Nephron (organoid): ENCODE measurements around the gene ETV6.

ENCODE experiments used
- H3K27ac Mint-ChIP-seq, 3 experiments: 2 replicates each; pipeline ENCODE4 v1.8.0; 2020; ENCODE audit warnings: mixed read lengths in 3 of 3, mild to moderate bottlenecking in 2 of 3, moderate library complexity in 1 of 3
- H3K27me3 Mint-ChIP-seq: 2 replicates; pipeline ENCODE4 v1.8.0; 2021; ENCODE audit warnings: low read depth, mild to moderate bottlenecking, moderate library complexity, mixed read lengths
- H3K36me3 Mint-ChIP-seq: 2 replicates; pipeline ENCODE4 v1.8.0; 2020; ENCODE audit warnings: low read depth, mixed read lengths
- H3K4me1 Mint-ChIP-seq: 2 replicates; pipeline ENCODE4 v1.8.0; 2020; ENCODE audit warnings: mixed read lengths
- H3K4me3 Mint-ChIP-seq, 3 experiments: 2 replicates each; pipeline ENCODE4 v1.8.0; 2020; ENCODE audit warnings: mild to moderate bottlenecking in 3 of 3, mixed read lengths in 3 of 3, moderate library complexity in 2 of 3
- H3K9me3 Mint-ChIP-seq: 2 replicates; pipeline ENCODE4 v1.8.0; 2020; ENCODE audit warnings: mixed read lengths
- CTCF ChIP-seq, 3 experiments: fragments of 200-600 bp; sonication (generic); IDR thresholded peaks; one replicate each; pipeline ENCODE4 v1.5.0; 2021; ENCODE audit warnings: antibody characterized with exemption in 3 of 3; ENCODE audit not compliant: unreplicated experiment in 3 of 3

Gene ETV6

GRCh38 chr12:11778713-11779685 is 129.5 kb downstream of the ETV6 start:
- H3K4me1 Mint-ChIP-seq, result peaks cover 40% of the 10 kb centered on the region
- H3K36me3 Mint-ChIP-seq, result no peaks in the 10 kb centered on the region
- H3K9me3 Mint-ChIP-seq, result no peaks in the 10 kb centered on the region
- no peak overlapping the region for H3K4me3 Mint-ChIP-seq
- peak overlapping the region; percentile 68 to 81 (median 71) for H3K27ac Mint-ChIP-seq
- no peak for TF ChIP-seq CTCF (IDR thresholded peaks at IDR 0.05; ENCODE audit: unreplicated experiment in 3 of 3)
- H3K27me3 Mint-ChIP-seq, result no peaks in the 10 kb centered on the region

DNA sequence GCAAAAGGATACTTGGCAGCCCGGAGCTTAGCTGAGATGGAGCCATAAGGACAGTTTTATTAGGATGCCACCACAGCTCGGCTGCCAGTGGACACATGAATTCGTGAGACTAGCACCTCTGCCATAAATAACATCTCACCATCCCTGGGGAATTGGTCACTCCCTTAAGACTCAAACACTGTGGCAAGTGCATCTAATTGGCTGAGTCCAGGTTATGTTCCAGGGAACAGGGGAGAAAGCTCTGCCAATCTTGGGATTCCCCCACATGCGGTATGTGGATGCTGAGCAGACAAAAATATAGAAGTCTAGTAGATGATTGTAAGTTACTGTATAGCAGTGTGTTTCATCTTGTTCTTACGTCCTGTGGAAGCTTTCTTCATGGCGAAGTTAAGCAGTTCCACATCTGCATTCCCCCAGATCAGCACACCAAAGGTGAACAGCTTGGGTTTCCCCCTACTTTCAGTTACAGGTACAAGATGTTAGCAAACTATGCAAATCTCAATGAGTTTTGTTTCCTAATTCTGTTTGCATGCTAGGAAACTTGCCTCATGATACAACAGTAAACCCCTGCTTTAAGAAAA is 131.1 kb downstream of the ETV6 start:
- H3K27me3 Mint-ChIP-seq, result no peaks in the 10 kb centered on the region
- H3K9me3 Mint-ChIP-seq, result no peaks in the 10 kb centered on the region
- no peak overlapping the region for H3K27ac Mint-ChIP-seq
- no peaks in the 10 kb centered on the region for H3K36me3 Mint-ChIP-seq
- TF ChIP-seq CTCF (IDR thresholded peaks at IDR 0.05; ENCODE audit: unreplicated experiment in 3 of 3), result no peak
- no peak overlapping the region for H3K4me3 Mint-ChIP-seq
- H3K4me1 Mint-ChIP-seq, result peaks cover 46% of the 10 kb centered on the region

DNA sequence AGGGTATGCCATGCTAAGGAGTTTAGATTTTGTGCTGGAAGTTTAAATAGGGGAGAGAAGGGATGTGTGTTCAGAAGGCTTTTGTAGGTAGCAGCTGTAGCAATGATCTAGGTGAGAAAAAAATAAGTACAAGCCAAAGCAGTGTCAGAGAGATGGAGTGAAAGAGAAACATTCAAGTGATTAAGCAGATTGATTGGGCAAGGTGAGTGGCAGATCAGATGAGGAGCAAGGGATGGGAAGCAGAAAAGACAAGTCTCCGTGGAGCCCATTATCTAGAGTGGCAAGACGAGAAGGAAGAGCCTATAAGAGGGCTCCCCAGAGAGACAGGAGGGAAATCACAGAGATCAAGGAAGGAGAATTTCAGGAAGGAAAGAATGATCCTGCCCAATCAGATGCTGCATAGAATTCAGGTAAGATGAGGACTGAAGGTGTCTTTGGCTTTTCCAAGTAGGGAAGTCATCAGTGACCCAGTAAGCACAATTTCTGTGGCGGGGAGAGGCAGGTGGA is 133.5 kb downstream of the ETV6 start:
- H3K9me3 Mint-ChIP-seq, result no peaks in the 10 kb centered on the region
- H3K27me3 Mint-ChIP-seq, result no peaks in the 10 kb centered on the region

GRCh38 chr12:11785712-11786111 is 136.2 kb downstream of the ETV6 start:
- Mint-ChIP-seq H3K4me3 (no peak overlapping the region), H3K27ac (no peak overlapping the region), H3K36me3 (peaks cover 5% of the 10 kb centered on the region), H3K4me1 (peaks cover 41% of the 10 kb centered on the region), H3K27me3 (no peaks in the 10 kb centered on the region), H3K9me3 (no peaks in the 10 kb centered on the region)
- no peak for TF ChIP-seq CTCF (IDR thresholded peaks at IDR 0.05; ENCODE audit: unreplicated experiment in 3 of 3)

More for the DNA sequence above, 133.5 kb downstream of the ETV6 start:
- Mint-ChIP-seq H3K36me3 (no peaks in the 10 kb centered on the region), H3K27ac (no peak overlapping the region), H3K4me3 (no peak overlapping the region), H3K4me1 (peaks cover 54% of the 10 kb centered on the region)
- no peak for TF ChIP-seq CTCF (IDR thresholded peaks at IDR 0.05; ENCODE audit: unreplicated experiment in 3 of 3)

GRCh38 chr12:11786638-11787365 is 137.3 kb downstream of the ETV6 start:
- Mint-ChIP-seq H3K36me3 (peaks cover 9% of the 10 kb centered on the region), H3K4me3 (no peak overlapping the region), H3K4me1 (peaks cover 42% of the 10 kb centered on the region), H3K9me3 (no peaks in the 10 kb centered on the region), H3K27me3 (no peaks in the 10 kb centered on the region), H3K27ac (no peak overlapping the region)
- no peak for TF ChIP-seq CTCF (IDR thresholded peaks at IDR 0.05; ENCODE audit: unreplicated experiment in 3 of 3)
